Adrenal gland (tissue), 12 donors: Measurements from ENCODE around the gene SDK2. TPM values are rescaled to one million over a fixed set of nuclear protein-coding genes. Genes with fewer than 3 reads are reported as not detected.

Experiments
- DNase-seq, 7 donors: peaks; one replicate each; pipeline ENCODE4 v3.0.0-alpha.2; 2019 to 2020
- H3K27ac ChIP-seq, 5 donors: fragments of 200-600 bp; sonication (generic) in 4 of 5; 1 replicate in 3 of 5; 2 replicates in 2 of 5; pipeline versions ENCODE4 v1.5.1 to v1.8.0; 2016 to 2020; ENCODE audit warnings: mild to moderate bottlenecking in 1 of 5
- H3K27me3 ChIP-seq: fragments of 200-600 bp; 2 replicates; pipeline ENCODE4 v1.8.0; 2021
- H3K36me3 ChIP-seq, 2 donors: fragments of 200-600 bp; replicated peaks in 1 of 2; 1 replicate in 1 of 2; 2 replicates in 1 of 2; pipeline versions ENCODE4 v1.5.1 to v1.8.0; 2018 to 2022
- H3K4me1 ChIP-seq, 2 donors: fragments of 200-600 bp; replicated peaks in 1 of 2; 1 replicate in 1 of 2; 2 replicates in 1 of 2; pipeline versions ENCODE4 v1.5.1 to v1.8.0; 2018 to 2021
- H3K4me3 ChIP-seq, 4 donors: fragments of 200-600 bp; sonication (generic) in 3 of 4; one replicate each; pipeline ENCODE4 v1.5.1; 2016 to 2018
- H3K9me3 ChIP-seq, 3 donors: fragments of 200-600 bp; sonication (generic) in 1 of 3; replicated peaks in 1 of 3; 1 replicate in 2 of 3; 2 replicates in 1 of 3; pipeline versions ENCODE4 v1.5.1 to v1.8.0; 2016 to 2021
- CTCF ChIP-seq, 6 experiments: fragments of 450-650 bp in 4 of 6; fragments of 200-600 bp in 2 of 6; sonication (generic) in 1 of 6; IDR thresholded peaks; 1 replicate in 5 of 6; 2 replicates in 1 of 6; pipeline versions ENCODE4 v1.5.1 to v1.8.0; 2016 to 2021; ENCODE audit warnings: antibody characterized with exemption in 6 of 6, mild to moderate bottlenecking in 2 of 6, moderate library complexity in 1 of 6
- POLR2A ChIP-seq, 2 donors: fragments of 450-650 bp; IDR thresholded peaks; one replicate each; pipeline ENCODE4 v1.6.1; 2017; ENCODE audit warnings: antibody characterized with exemption in 2 of 2, mild to moderate bottlenecking in 2 of 2, moderate library complexity in 1 of 2
- WGBS, 4 donors: extraction: QIAGEN DNeasy Blood & Tissue Kit in 2 of 4; methylation state at CpG; one replicate each; pipeline versions ENCODE4 v1.1.5 to v1.1.7; 2013 to 2017; 5-methylcytosine and 5-hydroxymethylcytosine counted together
- intact Hi-C, 2 donors: fragments of 100-400 bp; cut with DNase I; formaldehyde crosslinking; loops; one replicate each; pipeline versions ENCODE4 v1.14.1 to v1.15.0; 2022 to 2023
- polyA plus RNA-seq, 3 donors: library from polyadenylated mRNA; stranded (reverse); fragments of 200-250 nt in 2 of 3; fragments of 350-450 nt in 1 of 3; fragmentation: Illumina TruSeq in 1 of 3; extraction: RNeasy Lipid Tissue Mini Kit (QIAGEN cat#74804) in 1 of 3; gene quantifications; one replicate each; pipeline ENCODE4 v1.2.3, GENCODE V29; 2013 to 2014
- total RNA-seq, 9 donors: library from RNA; depleted of rRNA in 4 of 9; stranded (reverse); fragments of >200 nt in 4 of 9; fragments of 120-200 nt in 1 of 9; fragmentation: NEBNext Ultra II Directional in 1 of 9; extraction: Animal tissue kit (Norgen Biotek cat#: 25700) in 1 of 9; gene quantifications; one replicate each; pipeline versions ENCODE4 v1.1.0 to v1.2.4, GENCODE V29; 2013 to 2023
- donor health status: healthy with polysubstance abuse.
- donor health status: Bipolar disorder and iron deficiency.
- donor health status: DM: yes; HTN: yes; CAD: no.
- donor health status: DM: no; HTN: no; CAD: no.
- donor health status: DM: no; HTN: no; CAD: no.
- donor health status: DM: yes; HTN: yes; CAD: no.

The SDK2 gene
- total and polyA plus RNA-seq, 12 donors = 0.27 to 2.1 (median 0.84) TPM

- intact Hi-C loops = no loop called here
- no peak for TF ChIP-seq CTCF (IDR thresholded peaks at IDR 0.05)
- TF ChIP-seq POLR2A (IDR thresholded peaks at IDR 0.05) = no peak
- Histone ChIP-seq H3K9me3 (no peaks in the 10 kb centered on the region), H3K27me3 (no peaks in the 10 kb centered on the region), H3K4me3 (no peak overlapping the region), H3K27ac (no peak overlapping the region), H3K36me3 (no peaks in the 10 kb centered on the region), H3K4me1 (no peaks in the 10 kb centered on the region)
- WGBS, 4 donors = 78 to 91% (median 88%) methylated on average over 9 of the region's 9 CpGs
- no peak for DNase-seq
Measured at GRCh38 chr17:73489991-73490390, 154.3 kb downstream of the SDK2 start.

GRCh38 chr17:73489333-73489732 lies 154.9 kb downstream of the SDK2 start:
- H3K27me3 ChIP-seq = no peaks in the 10 kb centered on the region
- H3K9me3 ChIP-seq = no peaks in the 10 kb centered on the region
- no peak overlapping the region for H3K27ac ChIP-seq
- intact Hi-C loops = no loop called here
- DNase-seq = no peak
- no peaks in the 10 kb centered on the region for H3K36me3 ChIP-seq
- 76 to 90% (median 82%) methylated on average over 4 to 7 of the region's 7 CpGs for WGBS, 4 donors
- H3K4me3 ChIP-seq = no peak overlapping the region
- H3K4me1 ChIP-seq = no peaks in the 10 kb centered on the region
- TF ChIP-seq CTCF (IDR thresholded peaks at IDR 0.05) (no peak), POLR2A (IDR thresholded peaks at IDR 0.05) (no peak)

GRCh38 chr17:73485130-73485529 lies 159.1 kb downstream of the SDK2 start:
- Histone ChIP-seq H3K9me3 (no peaks in the 10 kb centered on the region), H3K4me3 (no peak overlapping the region), H3K36me3 (no peaks in the 10 kb centered on the region), H3K4me1 (no peaks in the 10 kb centered on the region), H3K27me3 (no peaks in the 10 kb centered on the region), H3K27ac (no peak overlapping the region)
- intact Hi-C loops = no loop called here
- WGBS, 4 donors = 78 to 97% (median 84%) methylated on average over 6 of the region's 6 CpGs
- TF ChIP-seq POLR2A (IDR thresholded peaks at IDR 0.05) (no peak), CTCF (IDR thresholded peaks at IDR 0.05) (no peak)
- no peak for DNase-seq

- TF ChIP-seq CTCF (IDR thresholded peaks at IDR 0.05) = no peak
- TF ChIP-seq POLR2A (IDR thresholded peaks at IDR 0.05) = no peak
- intact Hi-C loops = no loop called here
- H3K4me3 ChIP-seq = no peak overlapping the region
- H3K27me3 ChIP-seq = no peaks in the 10 kb centered on the region
- H3K4me1 ChIP-seq = no peaks in the 10 kb centered on the region
- WGBS, 4 donors = 69 to 80% (median 79%) methylated on average over 7 to 10 of the region's 10 CpGs
- H3K27ac ChIP-seq = no peak overlapping the region
- H3K36me3 ChIP-seq = no peaks in the 10 kb centered on the region
- H3K9me3 ChIP-seq = no peaks in the 10 kb centered on the region
- DNase-seq = no peak
Measured at GRCh38 chr17:73482894-73483293, 161.4 kb downstream of the SDK2 start.
